ENCODE data around the gene MMAB. TPM values are rescaled to one million over a fixed set of nuclear protein-coding genes. Genes with fewer than 3 reads are reported as not detected.

MMAB gene
- total and polyA plus RNA-seq, 2 of the 13 experiments (the other 11 are each of a cell fraction or from before 2014, with no cell fraction given): 26.1 to 77.3 TPM

DNA sequence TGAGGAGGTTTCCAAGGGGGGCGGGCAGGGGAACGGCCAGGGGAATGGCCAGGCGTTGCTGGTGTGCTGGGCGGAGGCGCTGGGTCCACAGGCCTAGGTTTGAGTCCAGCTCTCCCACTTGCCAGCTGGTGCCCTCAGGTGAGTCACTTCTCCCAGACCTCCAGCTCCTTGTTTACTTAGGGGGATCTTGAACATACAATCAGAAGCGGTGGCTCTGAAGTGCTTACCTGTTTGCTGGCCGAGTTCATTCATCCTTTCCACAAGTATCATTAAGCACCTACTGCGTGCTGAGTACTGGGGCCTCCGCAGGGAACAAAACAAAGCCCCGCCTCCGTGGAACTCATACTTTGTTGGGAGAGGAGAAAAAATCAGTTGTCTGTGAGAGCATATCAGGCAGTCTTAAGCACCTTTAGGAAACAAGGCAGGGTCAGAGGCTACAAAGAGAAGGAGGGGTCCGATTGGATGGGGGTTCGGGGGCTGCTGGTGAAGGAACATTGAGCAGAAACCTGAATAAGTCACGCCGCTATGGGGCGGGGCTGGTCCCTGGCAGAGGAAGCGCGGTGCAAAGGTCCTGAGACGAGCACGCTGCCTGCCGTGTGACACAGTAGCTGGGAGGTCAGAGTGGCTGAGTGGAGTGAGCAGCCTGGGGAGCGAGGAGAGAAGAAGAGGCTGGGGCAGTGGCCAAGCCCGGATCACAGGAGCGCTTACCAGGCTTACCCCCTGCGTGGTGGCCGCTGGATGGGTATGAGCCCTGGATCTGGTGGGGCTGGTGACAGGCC lies 15.3 kb upstream of the MMAB start (continued):
- TF ChIP-seq, protein P1, sequence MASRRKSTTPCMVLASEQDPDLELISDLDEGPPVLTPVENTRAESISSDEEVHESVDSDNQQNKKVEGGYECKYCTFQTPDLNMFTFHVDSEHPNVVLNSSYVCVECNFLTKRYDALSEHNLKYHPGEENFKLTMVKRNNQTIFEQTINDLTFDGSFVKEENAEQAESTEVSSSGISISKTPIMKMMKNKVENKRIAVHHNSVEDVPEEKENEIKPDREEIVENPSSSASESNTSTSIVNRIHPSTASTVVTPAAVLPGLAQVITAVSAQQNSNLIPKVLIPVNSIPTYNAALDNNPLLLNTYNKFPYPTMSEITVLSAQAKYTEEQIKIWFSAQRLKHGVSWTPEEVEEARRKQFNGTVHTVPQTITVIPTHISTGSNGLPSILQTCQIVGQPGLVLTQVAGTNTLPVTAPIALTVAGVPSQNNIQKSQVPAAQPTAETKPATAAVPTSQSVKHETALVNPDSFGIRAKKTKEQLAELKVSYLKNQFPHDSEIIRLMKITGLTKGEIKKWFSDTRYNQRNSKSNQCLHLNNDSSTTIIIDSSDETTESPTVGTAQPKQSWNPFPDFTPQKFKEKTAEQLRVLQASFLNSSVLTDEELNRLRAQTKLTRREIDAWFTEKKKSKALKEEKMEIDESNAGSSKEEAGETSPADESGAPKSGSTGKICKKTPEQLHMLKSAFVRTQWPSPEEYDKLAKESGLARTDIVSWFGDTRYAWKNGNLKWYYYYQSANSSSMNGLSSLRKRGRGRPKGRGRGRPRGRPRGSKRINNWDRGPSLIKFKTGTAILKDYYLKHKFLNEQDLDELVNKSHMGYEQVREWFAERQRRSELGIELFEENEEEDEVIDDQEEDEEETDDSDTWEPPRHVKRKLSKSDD (CRISPR knock-in tag; IDR thresholded peaks at IDR 0.05; ENCODE audit: low read depth): 0 out of 2 replicates have a peak, but pooled peaks have one; percentile 52
- TF ChIP-seq KLF6 (CRISPR knock-in tag; IDR thresholded peaks at IDR 0.05): no peak
- TF ChIP-seq NFYC (CRISPR knock-in tag; IDR thresholded peaks at IDR 0.05): no peak
- TF ChIP-seq ARNT (IDR thresholded peaks at IDR 0.05): no peak
- TF ChIP-seq SYNCRIP (IDR thresholded peaks at IDR 0.05; ENCODE audit: insufficient read depth, low read depth, low read length): no peak
- peak; percentile 63; the same call in 1 of the 2 replicates for TF ChIP-seq CHD4 (IDR thresholded peaks at IDR 0.05; ENCODE audit: borderline replicate concordance, low read length)
- no peak for TF ChIP-seq HMGA1 (CRISPR knock-in tag; conservative IDR thresholded peaks at IDR 0.05)
- no peak for TF ChIP-seq ZNF350 (CRISPR knock-in tag; IDR thresholded peaks at IDR 0.05; ENCODE audit: borderline replicate concordance, low read depth)
- no peak for TF ChIP-seq MAFK (conservative IDR thresholded peaks at IDR 0.05 in 1 of 2, IDR thresholded peaks at IDR 0.05 in 1 of 2; ENCODE audit: low read length in 2 of 2)
- TF ChIP-seq EP300 (IDR thresholded peaks at IDR 0.05; ENCODE audit: low read depth in 2 of 2, low read length in 2 of 2): peak in 1 of 2 experiments; percentile 30; a peak in 1 of 4 replicates
- no peak for TF ChIP-seq EP300 (CRISPR knock-in tag; IDR thresholded peaks at IDR 0.05; ENCODE audit: borderline replicate concordance)
- no peak for TF ChIP-seq FOXK2 (IDR thresholded peaks at IDR 0.05)
- TF ChIP-seq MXD4 (CRISPR knock-in tag; IDR thresholded peaks at IDR 0.05): no peak
- TF ChIP-seq, protein P2, sequence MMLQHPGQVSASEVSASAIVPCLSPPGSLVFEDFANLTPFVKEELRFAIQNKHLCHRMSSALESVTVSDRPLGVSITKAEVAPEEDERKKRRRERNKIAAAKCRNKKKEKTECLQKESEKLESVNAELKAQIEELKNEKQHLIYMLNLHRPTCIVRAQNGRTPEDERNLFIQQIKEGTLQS (CRISPR knock-in tag; IDR thresholded peaks at IDR 0.05): 0 out of 2 replicates have a peak, but pooled peaks have one; percentile 24
- TF ChIP-seq, protein P3, sequence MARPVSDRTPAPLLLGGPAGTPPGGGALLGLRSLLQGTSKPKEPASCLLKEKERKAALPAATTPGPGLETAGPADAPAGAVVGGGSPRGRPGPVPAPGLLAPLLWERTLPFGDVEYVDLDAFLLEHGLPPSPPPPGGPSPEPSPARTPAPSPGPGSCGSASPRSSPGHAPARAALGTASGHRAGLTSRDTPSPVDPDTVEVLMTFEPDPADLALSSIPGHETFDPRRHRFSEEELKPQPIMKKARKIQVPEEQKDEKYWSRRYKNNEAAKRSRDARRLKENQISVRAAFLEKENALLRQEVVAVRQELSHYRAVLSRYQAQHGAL (CRISPR knock-in tag; IDR thresholded peaks at IDR 0.05; ENCODE audit: not compliant biosample characterization): no peak
- TF ChIP-seq HNF4A (CRISPR knock-in tag; IDR thresholded peaks at IDR 0.05): peak; percentile 68
- TF ChIP-seq TAF1 (CRISPR knock-in tag; IDR thresholded peaks at IDR 0.05): no peak
- no peak for TF ChIP-seq ZNF121 (CRISPR knock-in tag; IDR thresholded peaks at IDR 0.05)
- TF ChIP-seq RXRA (CRISPR knock-in tag; IDR thresholded peaks at IDR 0.05): peak; percentile 26; the same call in 1 of the 2 replicates
- TF ChIP-seq CENPT (CRISPR knock-in tag; IDR thresholded peaks at IDR 0.05; ENCODE audit: low read depth): no peak
- TF ChIP-seq ZNF124 (CRISPR knock-in tag; IDR thresholded peaks at IDR 0.05): no peak
- TF ChIP-seq ZNF431 (CRISPR knock-in tag; IDR thresholded peaks at IDR 0.05; ENCODE audit: borderline replicate concordance, low read depth): no peak
- TF ChIP-seq, protein P4, sequence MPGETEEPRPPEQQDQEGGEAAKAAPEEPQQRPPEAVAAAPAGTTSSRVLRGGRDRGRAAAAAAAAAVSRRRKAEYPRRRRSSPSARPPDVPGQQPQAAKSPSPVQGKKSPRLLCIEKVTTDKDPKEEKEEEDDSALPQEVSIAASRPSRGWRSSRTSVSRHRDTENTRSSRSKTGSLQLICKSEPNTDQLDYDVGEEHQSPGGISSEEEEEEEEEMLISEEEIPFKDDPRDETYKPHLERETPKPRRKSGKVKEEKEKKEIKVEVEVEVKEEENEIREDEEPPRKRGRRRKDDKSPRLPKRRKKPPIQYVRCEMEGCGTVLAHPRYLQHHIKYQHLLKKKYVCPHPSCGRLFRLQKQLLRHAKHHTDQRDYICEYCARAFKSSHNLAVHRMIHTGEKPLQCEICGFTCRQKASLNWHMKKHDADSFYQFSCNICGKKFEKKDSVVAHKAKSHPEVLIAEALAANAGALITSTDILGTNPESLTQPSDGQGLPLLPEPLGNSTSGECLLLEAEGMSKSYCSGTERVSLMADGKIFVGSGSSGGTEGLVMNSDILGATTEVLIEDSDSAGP (CRISPR knock-in tag; IDR thresholded peaks at IDR 0.05; ENCODE audit: borderline replicate concordance): peak; percentile 17; the same call in 1 of the 2 replicates
- no peak for TF ChIP-seq GZF1 (CRISPR knock-in tag; IDR thresholded peaks at IDR 0.05)

Measured in HepG2 (cell line).